HCT116 (cell line): ENCODE results near the gene PDK2.

Source experiments
- EZH2 ChIP-seq: fragments of 200-600 bp; sonication (generic); IDR thresholded peaks from 2 replicates; pipeline ENCODE4 v1.6.1; 2017; ENCODE audit warnings: antibody characterized with exemption, mixed run types
- POLR2A ChIP-seq: IDR thresholded peaks from 2 replicates; pipeline ENCODE4 v1.7.0; 2011; ENCODE audit warnings: borderline replicate concordance; ENCODE audit not compliant: insufficient read depth, insufficient read length; ENCODE audit errors: extremely low read depth
- TF ChIP-seq, protein P1 (sequence below), 3 experiments: fragments of 200-600 bp in 1 of 3; sonication (generic) in 1 of 3; IDR thresholded peaks in 2 of 3; conservative IDR thresholded peaks in 1 of 3; 2 replicates each; pipeline ENCODE4 v1.5.1; 2012 to 2017; ENCODE audit warnings: low read depth in 2 of 3, low read length in 2 of 3, antibody characterized with exemption in 1 of 3, borderline replicate concordance in 1 of 3, control low read depth in 1 of 3, mild to moderate bottlenecking in 1 of 3, mixed read lengths in 1 of 3, mixed run types in 1 of 3, moderate library complexity in 1 of 3; ENCODE audit not compliant: insufficient read depth in 1 of 3

- TF ChIP-seq, protein P1, sequence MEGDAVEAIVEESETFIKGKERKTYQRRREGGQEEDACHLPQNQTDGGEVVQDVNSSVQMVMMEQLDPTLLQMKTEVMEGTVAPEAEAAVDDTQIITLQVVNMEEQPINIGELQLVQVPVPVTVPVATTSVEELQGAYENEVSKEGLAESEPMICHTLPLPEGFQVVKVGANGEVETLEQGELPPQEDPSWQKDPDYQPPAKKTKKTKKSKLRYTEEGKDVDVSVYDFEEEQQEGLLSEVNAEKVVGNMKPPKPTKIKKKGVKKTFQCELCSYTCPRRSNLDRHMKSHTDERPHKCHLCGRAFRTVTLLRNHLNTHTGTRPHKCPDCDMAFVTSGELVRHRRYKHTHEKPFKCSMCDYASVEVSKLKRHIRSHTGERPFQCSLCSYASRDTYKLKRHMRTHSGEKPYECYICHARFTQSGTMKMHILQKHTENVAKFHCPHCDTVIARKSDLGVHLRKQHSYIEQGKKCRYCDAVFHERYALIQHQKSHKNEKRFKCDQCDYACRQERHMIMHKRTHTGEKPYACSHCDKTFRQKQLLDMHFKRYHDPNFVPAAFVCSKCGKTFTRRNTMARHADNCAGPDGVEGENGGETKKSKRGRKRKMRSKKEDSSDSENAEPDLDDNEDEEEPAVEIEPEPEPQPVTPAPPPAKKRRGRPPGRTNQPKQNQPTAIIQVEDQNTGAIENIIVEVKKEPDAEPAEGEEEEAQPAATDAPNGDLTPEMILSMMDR (IDR thresholded peaks at IDR 0.05 in 2 of 3, conservative IDR thresholded peaks at IDR 0.05 in 1 of 3; ENCODE audit: borderline replicate concordance in 1 of 3, insufficient read depth in 1 of 3, low read depth in 2 of 3, low read length in 2 of 3) = no peak
- no peak for TF ChIP-seq EZH2
- no peak for TF ChIP-seq POLR2A
Observed at GRCh38 chr17:50134206-50135110, 39.3 kb downstream of the PDK2 start.
